Measurements from ENCODE around the gene ITGB5. TPM values are rescaled to one million over a fixed set of nuclear protein-coding genes. Genes with fewer than 3 reads are reported as not detected.

Gene ITGB5
- total RNA-seq, 2 experiments from 2014 or later: not detected

DNA sequence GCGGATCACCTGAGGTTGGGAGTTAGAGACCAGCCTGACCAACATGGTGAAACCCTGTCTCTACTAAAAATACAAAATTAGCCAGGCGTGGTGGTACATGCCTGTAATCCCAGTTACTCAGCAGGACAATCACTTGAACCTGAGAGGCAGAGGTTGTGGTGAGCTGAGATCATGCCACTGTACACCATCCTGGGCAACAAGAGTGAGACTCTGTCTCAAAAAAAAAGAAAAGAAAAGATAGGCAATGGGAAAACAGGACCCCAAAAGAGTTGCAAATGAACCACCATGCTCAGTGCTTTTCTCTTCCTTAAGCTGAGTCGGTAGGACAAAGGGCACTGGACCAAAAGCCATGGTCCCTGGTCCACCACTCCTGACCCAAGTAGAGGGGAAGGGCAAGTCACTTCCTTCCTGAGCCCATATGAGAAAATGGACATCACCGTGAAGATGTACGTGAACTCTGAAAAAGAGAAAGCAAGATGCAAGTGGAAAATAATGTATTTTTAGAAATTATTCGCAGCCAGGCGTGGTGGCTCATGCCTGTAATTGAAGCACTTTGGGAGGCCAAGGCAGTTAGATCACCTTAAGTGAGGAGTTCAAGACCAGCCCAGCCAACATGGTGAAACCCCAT, 2.6 kb downstream of the ITGB5 start:
- no peak overlapping the region for H3K4me2 ChIP-seq (ENCODE audit: low read length)
- TF ChIP-seq EZH2phosphoT487 (IDR thresholded peaks at IDR 0.05; ENCODE audit: borderline replicate concordance, low read depth, low read length): no peak
- TF ChIP-seq, protein P1, sequence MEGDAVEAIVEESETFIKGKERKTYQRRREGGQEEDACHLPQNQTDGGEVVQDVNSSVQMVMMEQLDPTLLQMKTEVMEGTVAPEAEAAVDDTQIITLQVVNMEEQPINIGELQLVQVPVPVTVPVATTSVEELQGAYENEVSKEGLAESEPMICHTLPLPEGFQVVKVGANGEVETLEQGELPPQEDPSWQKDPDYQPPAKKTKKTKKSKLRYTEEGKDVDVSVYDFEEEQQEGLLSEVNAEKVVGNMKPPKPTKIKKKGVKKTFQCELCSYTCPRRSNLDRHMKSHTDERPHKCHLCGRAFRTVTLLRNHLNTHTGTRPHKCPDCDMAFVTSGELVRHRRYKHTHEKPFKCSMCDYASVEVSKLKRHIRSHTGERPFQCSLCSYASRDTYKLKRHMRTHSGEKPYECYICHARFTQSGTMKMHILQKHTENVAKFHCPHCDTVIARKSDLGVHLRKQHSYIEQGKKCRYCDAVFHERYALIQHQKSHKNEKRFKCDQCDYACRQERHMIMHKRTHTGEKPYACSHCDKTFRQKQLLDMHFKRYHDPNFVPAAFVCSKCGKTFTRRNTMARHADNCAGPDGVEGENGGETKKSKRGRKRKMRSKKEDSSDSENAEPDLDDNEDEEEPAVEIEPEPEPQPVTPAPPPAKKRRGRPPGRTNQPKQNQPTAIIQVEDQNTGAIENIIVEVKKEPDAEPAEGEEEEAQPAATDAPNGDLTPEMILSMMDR (conservative IDR thresholded peaks at IDR 0.05; ENCODE audit: low read length): no peak
- H3K36me3 ChIP-seq (ENCODE audit: insufficient read depth, low read length): no peaks in the 10 kb centered on the region
- no peaks in the 10 kb centered on the region for H4K20me1 ChIP-seq (ENCODE audit: insufficient read depth, low read length)
- DNase-seq (ENCODE audit: low spot score): no peak
- H3K4me3 ChIP-seq (ENCODE audit: low read depth, low read length, poor library complexity, severe bottlenecking): no peak overlapping the region
- H3K27ac ChIP-seq (ENCODE audit: low read depth, low read length, poor library complexity, severe bottlenecking): no peak overlapping the region
- no peak overlapping the region for H2AFZ ChIP-seq (ENCODE audit: low read length)
- no peaks in the 10 kb centered on the region for H3K9me3 ChIP-seq (ENCODE audit: low read length)
- H3K9me2 ChIP-seq (ENCODE audit: insufficient read depth, low read length): no peaks in the 10 kb centered on the region
- intact Hi-C loops (cut with micrococcal nuclease; ENCODE audit: unreplicated experiment): no loop called here
- H3K79me2 ChIP-seq (ENCODE audit: insufficient read depth, low read depth, low read length): no peaks in the 10 kb centered on the region
- no TSS peak for BruUV-seq (replicated peaks)
- no peaks in the 10 kb centered on the region for H3K4me1 ChIP-seq (ENCODE audit: insufficient read depth, low read length, poor library complexity, severe bottlenecking)
- CTCF ChIA-PET (ENCODE audit: unreplicated experiment): no interaction called here
- POLR2A ChIA-PET: no interaction called here

DNA sequence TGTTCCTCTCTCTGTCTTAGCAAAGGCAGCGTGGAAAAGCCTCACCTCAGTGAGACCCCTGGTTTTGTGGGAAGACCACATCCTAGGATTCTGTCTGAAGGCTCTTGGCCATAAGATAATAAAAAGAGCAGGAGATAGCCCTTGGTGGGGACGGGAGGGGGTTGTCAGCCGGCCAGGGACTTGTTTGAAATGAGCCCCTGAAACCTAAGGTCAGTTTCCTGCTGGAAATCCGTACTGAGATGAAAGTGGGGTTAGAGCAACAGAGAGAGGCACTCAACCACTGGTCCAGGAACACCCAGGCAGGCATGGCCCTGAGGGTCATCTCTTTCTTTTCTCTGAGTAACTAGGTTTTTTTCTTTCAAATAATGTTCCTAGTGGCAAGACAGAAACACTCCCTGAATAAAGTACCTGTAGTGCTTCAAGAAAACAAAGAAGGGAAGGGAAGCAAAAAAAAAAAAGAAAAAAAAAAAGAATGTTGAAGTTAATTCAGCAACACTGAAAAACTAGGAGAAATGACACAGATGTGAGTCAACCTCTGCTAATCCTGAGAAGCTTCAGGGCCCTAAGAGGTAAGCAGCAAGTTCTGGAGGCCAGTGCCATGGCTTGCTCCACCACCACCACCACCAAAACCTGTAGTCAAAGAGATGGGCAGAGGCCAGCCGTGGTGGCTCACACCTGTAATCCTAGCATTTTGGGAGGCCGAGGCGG, 3.2 kb downstream of the ITGB5 start:
- H3K4me1 ChIP-seq (ENCODE audit: insufficient read depth, low read length, poor library complexity, severe bottlenecking): no peaks in the 10 kb centered on the region
- no peak overlapping the region for H3K4me3 ChIP-seq (ENCODE audit: low read depth, low read length, poor library complexity, severe bottlenecking)
- no peaks in the 10 kb centered on the region for H3K79me2 ChIP-seq (ENCODE audit: insufficient read depth, low read depth, low read length)
- no peaks in the 10 kb centered on the region for H4K20me1 ChIP-seq (ENCODE audit: insufficient read depth, low read length)
- no peaks in the 10 kb centered on the region for H3K9me3 ChIP-seq (ENCODE audit: low read length)
- no peaks in the 10 kb centered on the region for H3K36me3 ChIP-seq (ENCODE audit: insufficient read depth, low read length)
- no peak overlapping the region for H2AFZ ChIP-seq (ENCODE audit: low read length)
- ChIA-PET POLR2A (no interaction called here), CTCF (ENCODE audit: unreplicated experiment) (no interaction called here)
- H3K9me2 ChIP-seq (ENCODE audit: insufficient read depth, low read length): no peaks in the 10 kb centered on the region
- no peak for DNase-seq (ENCODE audit: low spot score)
- no TSS peak for BruUV-seq (replicated peaks)
- no peak overlapping the region for H3K27ac ChIP-seq (ENCODE audit: low read depth, low read length, poor library complexity, severe bottlenecking)
- intact Hi-C loops (cut with micrococcal nuclease; ENCODE audit: unreplicated experiment): no loop called here
- H3K4me2 ChIP-seq (ENCODE audit: low read length): no peak overlapping the region
- TF ChIP-seq, protein P1 (conservative IDR thresholded peaks at IDR 0.05; ENCODE audit: low read length): no peak
- TF ChIP-seq EZH2phosphoT487 (IDR thresholded peaks at IDR 0.05; ENCODE audit: borderline replicate concordance, low read depth, low read length): no peak
